ENCODE results near the gene VCL. TPM values are rescaled to one million over a fixed set of nuclear protein-coding genes. Genes with fewer than 3 reads are reported as not detected.

Gene VCL
- total and polyA plus RNA-seq, 9 of the 15 experiments (the other 6 are each of a cell fraction or from before 2014, with no cell fraction given) = 29.8 to 186 (median 76.4) TPM

GRCh38 chr10:73956476-73957359 is 41.2 kb upstream of the VCL start (continued):
- TF ChIP-seq SIN3A (IDR thresholded peaks at IDR 0.05; ENCODE audit: borderline replicate concordance in 2 of 2, control insufficient read depth in 1 of 2, low read depth in 2 of 2, low read length in 2 of 2) (peak in 1 of 2 experiments; percentile 38; a peak in 1 of 4 replicates), ZNF766 (CRISPR knock-in tag; conservative IDR thresholded peaks at IDR 0.05) (peak; percentile 87), TGIF2 (CRISPR knock-in tag; IDR thresholded peaks at IDR 0.05) (no peak), CC2D1A (IDR thresholded peaks at IDR 0.05) (peak; percentile 67; the same call in 1 of the 2 replicates), HDAC1 (IDR thresholded peaks at IDR 0.05) (peak in 1 of 2 experiments; percentile 53; a peak in 1 of 4 replicates), FOXA3 (CRISPR knock-in tag; conservative IDR thresholded peaks at IDR 0.05 in 1 of 2, IDR thresholded peaks at IDR 0.05 in 1 of 2) (peak in 1 of 2 experiments; percentile 70; a peak in 1 of 4 replicates), ZNF143 (CRISPR knock-in tag; IDR thresholded peaks at IDR 0.05) (peak; percentile 2; the same call in 1 of the 2 replicates), MECOM (CRISPR knock-in tag; IDR thresholded peaks at IDR 0.05) (0 out of 2 replicates have a peak, but pooled peaks have one; percentile 41), NR2C2 (CRISPR knock-in tag; IDR thresholded peaks at IDR 0.05) (no peak), NR2C2 (tag; IDR thresholded peaks at IDR 0.05) (peak; percentile 27; the same call in 1 of the 2 replicates), DNMT1 (IDR thresholded peaks at IDR 0.05) (0 out of 2 replicates have a peak, but pooled peaks have one; percentile 85), GABPA (tag; conservative IDR thresholded peaks at IDR 0.05; ENCODE audit: low read depth) (peak; percentile 80), ARID1B (IDR thresholded peaks at IDR 0.05) (peak; percentile 95), U2AF2 (optimal IDR thresholded peaks at IDR 0.05; ENCODE audit: low read depth, low read length) (no peak), BRD9 (IDR thresholded peaks at IDR 0.05; ENCODE audit: low read depth, partially characterized antibody) (peak; percentile 35), MTA3 (IDR thresholded peaks at IDR 0.05; ENCODE audit: borderline replicate concordance) (peak; percentile 66), NBN (IDR thresholded peaks at IDR 0.05; ENCODE audit: low read depth) (peak; percentile 85), TEAD4 (IDR thresholded peaks at IDR 0.05; ENCODE audit: low read length) (peak; percentile 94), TEAD4 (CRISPR knock-in tag; IDR thresholded peaks at IDR 0.05; ENCODE audit: borderline replicate concordance) (no peak), STAT5A (IDR thresholded peaks at IDR 0.05; ENCODE audit: borderline replicate concordance, low read length) (peak; percentile 78), SMARCA5 (IDR thresholded peaks at IDR 0.05) (no peak; the same call in 1 of the 2 replicates), TCF3 (CRISPR knock-in tag; IDR thresholded peaks at IDR 0.05) (peak; percentile 93), MNT (conservative IDR thresholded peaks at IDR 0.05) (peak in 1 of 2 experiments; percentile 49; a peak in 2 of 4 replicates)
- TF ChIP-seq, protein P1, sequence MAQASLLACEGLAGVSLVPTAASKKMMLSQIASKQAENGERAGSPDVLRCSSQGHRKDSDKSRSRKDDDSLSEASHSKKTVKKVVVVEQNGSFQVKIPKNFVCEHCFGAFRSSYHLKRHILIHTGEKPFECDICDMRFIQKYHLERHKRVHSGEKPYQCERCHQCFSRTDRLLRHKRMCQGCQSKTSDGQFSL (CRISPR knock-in tag; IDR thresholded peaks at IDR 0.05) = peak; percentile 97
- TF ChIP-seq, protein P1 (tag; IDR thresholded peaks at IDR 0.05) = peak; percentile 49 to 69; a peak in 1 of 4 replicates

Measured in K562 (cell line).